WTC11 (cell line): ENCODE measurements around the gene OSBP2. TPM values are rescaled to one million over a fixed set of nuclear protein-coding genes. Genes with fewer than 3 reads are reported as not detected.

ENCODE experiments used
- ATAC-seq: fragments of 200-7000 bp; cut with Tn5 transposase; 2 replicates; pipeline ENCODE4 v1.10.0; 2021; ENCODE audit warnings: mild to moderate bottlenecking, moderate library complexity
- CTCF ChIA-PET: fragments of 300-600 bp; sonication (Branson Sonifier 250); formaldehyde crosslinking; loops from one replicate; lab custom pipeline; 2021; ENCODE audit warnings: antibody characterized with exemption; lab: Charles Lee
- POLR2A ChIA-PET: fragments of 350-600 bp; sonication (Branson Sonifier 250); formaldehyde crosslinking; loops from one replicate; lab custom pipeline; 2021; ENCODE audit warnings: antibody characterized with exemption; lab: Charles Lee
- DNase-seq: peaks from one replicate; pipeline ENCODE4 v3.0.0; 2021; ENCODE audit warnings: low spot score
- H3K27ac Mint-ChIP-seq: 2 replicates; pipeline ENCODE4 v1.8.0; 2021; ENCODE audit warnings: mixed read lengths
- H3K27me3 Mint-ChIP-seq: 2 replicates; pipeline ENCODE4 v1.8.0; 2021; ENCODE audit warnings: low read depth, mild to moderate bottlenecking, moderate library complexity, mixed read lengths
- H3K36me3 Mint-ChIP-seq: 2 replicates; pipeline ENCODE4 v1.8.0; 2021; ENCODE audit warnings: mixed read lengths
- H3K4me1 Mint-ChIP-seq: 2 replicates; pipeline ENCODE4 v1.8.0; 2022; ENCODE audit warnings: mixed read lengths
- H3K4me3 Mint-ChIP-seq: 2 replicates; pipeline ENCODE4 v1.8.0; 2021; ENCODE audit warnings: mild to moderate bottlenecking, moderate library complexity, mixed read lengths
- H3K9me3 Mint-ChIP-seq: 2 replicates; pipeline ENCODE4 v1.8.0; 2021; ENCODE audit warnings: mixed read lengths
- AR ChIP-seq: fragments of 250-450 bp; sonication (Bioruptor Pico); IDR thresholded peaks from 2 replicates; pipeline ENCODE4 v1.9.0; 2021; ENCODE audit warnings: mild to moderate bottlenecking
- CBFB ChIP-seq: sonication (generic); formaldehyde crosslinking; IDR thresholded peaks from 2 replicates; pipeline ENCODE4 v1.8.1; 2022; ENCODE audit warnings: mild to moderate bottlenecking, low read depth, missing genetic modification reagents
- CREM ChIP-seq: sonication (generic); formaldehyde crosslinking; IDR thresholded peaks from 2 replicates; pipeline ENCODE4 v1.8.1; 2022; ENCODE audit warnings: mild to moderate bottlenecking, missing genetic modification reagents, moderate library complexity
- E2F1 ChIP-seq: sonication (generic); formaldehyde crosslinking; IDR thresholded peaks from 2 replicates; pipeline ENCODE4 v1.8.0; 2022; ENCODE audit warnings: mild to moderate bottlenecking, missing genetic modification reagents
- E2F4 ChIP-seq: sonication (generic); formaldehyde crosslinking; IDR thresholded peaks from 2 replicates; pipeline ENCODE4 v1.8.1; 2022; ENCODE audit warnings: low read depth, mild to moderate bottlenecking, moderate library complexity, missing genetic modification reagents, borderline replicate concordance
- ELF4 ChIP-seq: sonication (generic); formaldehyde crosslinking; IDR thresholded peaks from 2 replicates; pipeline ENCODE4 v1.8.1; 2022; ENCODE audit warnings: low read depth, mild to moderate bottlenecking, moderate library complexity, missing genetic modification reagents
- EMX1 ChIP-seq: fragments of 250-450 bp; sonication (Bioruptor Pico); IDR thresholded peaks from 2 replicates; pipeline ENCODE4 v1.8.0; 2021; ENCODE audit warnings: mild to moderate bottlenecking
- ESRRA ChIP-seq: sonication (generic); formaldehyde crosslinking; IDR thresholded peaks from 2 replicates; pipeline ENCODE4 v1.8.1; 2022; ENCODE audit warnings: mild to moderate bottlenecking, missing genetic modification reagents, borderline replicate concordance
- FOXK1 ChIP-seq: sonication (generic); formaldehyde crosslinking; IDR thresholded peaks from 2 replicates; pipeline ENCODE4 v1.8.0; 2022; ENCODE audit warnings: mild to moderate bottlenecking, moderate library complexity, missing genetic modification reagents
- GABPB1 ChIP-seq: sonication (generic); formaldehyde crosslinking; IDR thresholded peaks from 2 replicates; pipeline ENCODE4 v1.8.1; 2023; ENCODE audit warnings: mild to moderate bottlenecking, missing genetic modification reagents
- MYBL2 ChIP-seq: sonication (generic); formaldehyde crosslinking; IDR thresholded peaks from 2 replicates; pipeline ENCODE4 v1.8.1; 2023; ENCODE audit warnings: mild to moderate bottlenecking, moderate library complexity, missing genetic modification reagents
- NFE2L1 ChIP-seq: sonication (generic); formaldehyde crosslinking; IDR thresholded peaks from 2 replicates; pipeline ENCODE4 v1.8.1; 2023; ENCODE audit warnings: missing genetic modification reagents
- NR1H2 ChIP-seq: sonication (generic); formaldehyde crosslinking; IDR thresholded peaks from 2 replicates; pipeline ENCODE4 v1.9.0; 2021; ENCODE audit warnings: mild to moderate bottlenecking, moderate library complexity, missing genetic modification reagents
- NR2C2 ChIP-seq: sonication (generic); formaldehyde crosslinking; IDR thresholded peaks from 2 replicates; pipeline ENCODE4 v1.8.0; 2022; ENCODE audit warnings: mild to moderate bottlenecking, missing genetic modification reagents
- RORB ChIP-seq: fragments of 250-450 bp; sonication (Bioruptor Pico); IDR thresholded peaks from 2 replicates; pipeline ENCODE4 v1.9.0; 2021; ENCODE audit warnings: mild to moderate bottlenecking
- SMAD4 ChIP-seq: sonication (generic); formaldehyde crosslinking; IDR thresholded peaks from 2 replicates; pipeline ENCODE4 v1.8.0; 2022; ENCODE audit warnings: mild to moderate bottlenecking, missing genetic modification reagents
- SOX15 ChIP-seq: fragments of 250-450 bp; sonication (Bioruptor Pico); IDR thresholded peaks from 2 replicates; pipeline ENCODE4 v1.9.0; 2021; ENCODE audit warnings: mild to moderate bottlenecking
- TCF7 ChIP-seq: sonication (generic); formaldehyde crosslinking; IDR thresholded peaks from 2 replicates; pipeline ENCODE4 v1.8.0; 2022; ENCODE audit warnings: mild to moderate bottlenecking, low read depth, missing genetic modification reagents, moderate library complexity
- TEAD1 ChIP-seq: sonication (generic); formaldehyde crosslinking; IDR thresholded peaks from 2 replicates; pipeline ENCODE4 v1.8.0; 2022; ENCODE audit warnings: mild to moderate bottlenecking, missing genetic modification reagents
- USF1 ChIP-seq: sonication (generic); formaldehyde crosslinking; IDR thresholded peaks from 2 replicates; pipeline ENCODE4 v1.8.0; 2022; ENCODE audit warnings: mild to moderate bottlenecking, missing genetic modification reagents
- ZNF219 ChIP-seq: sonication (generic); formaldehyde crosslinking; IDR thresholded peaks from 2 replicates; pipeline ENCODE4 v1.8.0; 2023; ENCODE audit warnings: missing genetic modification reagents, mild to moderate bottlenecking, borderline replicate concordance
- ZNF423 ChIP-seq: fragments of 250-450 bp; sonication (Bioruptor Pico); IDR thresholded peaks from 2 replicates; pipeline ENCODE4 v2.1.2; 2022; ENCODE audit warnings: mild to moderate bottlenecking, moderate library complexity
- ZNF512 ChIP-seq: sonication (generic); formaldehyde crosslinking; IDR thresholded peaks from 2 replicates; pipeline ENCODE4 v1.8.1; 2022; ENCODE audit warnings: missing genetic modification reagents, borderline replicate concordance
- total RNA-seq: library from RNA; stranded (reverse); gene quantifications from 3 replicates; pipeline ENCODE4 v1.2.3, GENCODE V29; 2021

OSBP2 gene
- total RNA-seq, 1 experiment from 2014 or later = 4.1 TPM

GRCh38 chr22:30777587-30777986 is 82.9 kb downstream of the OSBP2 start:
- POLR2A ChIA-PET = no interaction called here
- 0 out of 2 replicates have a peak overlapping the region, but pooled peaks have one; percentile 39 for H3K27ac Mint-ChIP-seq
- no peaks in the 10 kb centered on the region for H3K27me3 Mint-ChIP-seq
- peaks cover 6% of the 10 kb centered on the region for H3K4me1 Mint-ChIP-seq
- H3K9me3 Mint-ChIP-seq = no peaks in the 10 kb centered on the region
- TF ChIP-seq ELF4 (CRISPR knock-in tag) (no peak), FOXK1 (CRISPR knock-in tag) (no peak), ZNF219 (no peak), CBFB (CRISPR knock-in tag) (no peak), SMAD4 (CRISPR knock-in tag) (no peak), E2F4 (CRISPR knock-in tag) (no peak), NR2C2 (no peak), TEAD1 (CRISPR knock-in tag) (no peak), MYBL2 (CRISPR knock-in tag) (no peak), NR1H2 (no peak), E2F1 (CRISPR knock-in tag) (no peak), USF1 (CRISPR knock-in tag) (no peak), ZNF423 (no peak), ESRRA (no peak), GABPB1 (CRISPR knock-in tag) (no peak), RORB (CRISPR knock-in tag) (no peak), EMX1 (CRISPR knock-in tag) (no peak)
- CTCF ChIA-PET = interaction anchor here (1.1 kb wide), 1 partner anchor 143 kb away, joined by 3 read pairs; no protein-coding TSS in a partner anchor
- H3K36me3 Mint-ChIP-seq = no peaks in the 10 kb centered on the region
- ATAC-seq (no peak), DNase-seq (no peak)
- H3K4me3 Mint-ChIP-seq = no peak overlapping the region

- H3K36me3 Mint-ChIP-seq = no peaks in the 10 kb centered on the region
- ATAC-seq = no peak
- peaks cover 6% of the 10 kb centered on the region for H3K4me1 Mint-ChIP-seq
- H3K9me3 Mint-ChIP-seq = no peaks in the 10 kb centered on the region
- DNase-seq = no peak
- H3K27ac Mint-ChIP-seq = no peak overlapping the region
- CTCF ChIA-PET = interaction anchor here (1.1 kb wide), 1 partner anchor 144 kb away, joined by 3 read pairs; no protein-coding TSS in a partner anchor
- POLR2A ChIA-PET = no interaction called here
- H3K27me3 Mint-ChIP-seq = no peaks in the 10 kb centered on the region
- TF ChIP-seq NFE2L1 (CRISPR knock-in tag) (no peak), E2F1 (CRISPR knock-in tag) (no peak), ZNF512 (CRISPR knock-in tag) (no peak)
- H3K4me3 Mint-ChIP-seq = no peak overlapping the region
Observed at GRCh38 chr22:30778261-30778660, 83.6 kb downstream of the OSBP2 start.

GRCh38 chr22:30780026-30780425 is 85.4 kb downstream of the OSBP2 start:
- H3K4me3 Mint-ChIP-seq = no peak overlapping the region
- H3K27ac Mint-ChIP-seq = no peak overlapping the region
- no peak for ATAC-seq
- peaks cover 6% of the 10 kb centered on the region for H3K4me1 Mint-ChIP-seq
- no peaks in the 10 kb centered on the region for H3K36me3 Mint-ChIP-seq
- no peaks in the 10 kb centered on the region for H3K27me3 Mint-ChIP-seq
- DNase-seq = no peak
- no peaks in the 10 kb centered on the region for H3K9me3 Mint-ChIP-seq
- POLR2A ChIA-PET = no interaction called here
- CTCF ChIA-PET = interaction anchor here (1.0 kb wide), 1 partner anchor 17 kb away, joined by 6 read pairs; no protein-coding TSS in a partner anchor
- TF ChIP-seq TCF7 (CRISPR knock-in tag) (no peak), ZNF219 (no peak), AR (CRISPR knock-in tag) (no peak), SOX15 (no peak), CREM (no peak), ZNF423 (no peak), SMAD4 (CRISPR knock-in tag) (no peak), TEAD1 (CRISPR knock-in tag) (no peak)
